Keratinocyte (primary cell): ENCODE data around the gene MRC2. TPM values are rescaled to one million over a fixed set of nuclear protein-coding genes. Genes with fewer than 3 reads are reported as not detected.

Experiments
- DNase-seq: peaks from one replicate; pipeline ENCODE4 v3.0.0-alpha.2; 2011; ENCODE audit warnings: low read depth, missing footprints, low spot score
- FAIRE-seq: peaks from 2 replicates; lab custom pipeline; 2011; peaks lifted over from hg19 to GRCh38; lab: Jason Lieb, UNC
- H2AFZ ChIP-seq: 2 replicates; pipeline ENCODE4 v1.6.0; 2012; ENCODE audit warnings: low read length, control low read depth, inconsistent platforms; ENCODE audit not compliant: control insufficient read depth
- H3K27ac ChIP-seq: 2 replicates; pipeline ENCODE4 v1.5.1; 2011; ENCODE audit warnings: low read length; ENCODE audit not compliant: control insufficient read depth, insufficient read depth
- H3K27me3 ChIP-seq: 3 replicates; pipeline ENCODE4 v1.6.0; 2011; ENCODE audit warnings: low read length; ENCODE audit not compliant: control insufficient read depth, insufficient read depth; ENCODE audit errors: extremely low read depth
- H3K36me3 ChIP-seq, 2 experiments: 2 replicates in 1 of 2; 3 replicates in 1 of 2; pipeline ENCODE4 v1.5.1; 2011; ENCODE audit warnings: low read length in 2 of 2, mild to moderate bottlenecking in 1 of 2; ENCODE audit not compliant: control insufficient read depth in 2 of 2, insufficient read depth in 2 of 2; ENCODE audit errors: extremely low read depth in 1 of 2
- H3K4me1 ChIP-seq: 3 replicates; pipeline ENCODE4 v1.5.1; 2011; ENCODE audit warnings: low read length; ENCODE audit not compliant: control insufficient read depth, insufficient read depth; ENCODE audit errors: extremely low read depth
- H3K4me2 ChIP-seq: 3 replicates; pipeline ENCODE4 v1.6.0; 2011; ENCODE audit warnings: low read depth, low read length; ENCODE audit not compliant: control insufficient read depth, insufficient read depth; ENCODE audit errors: extremely low read depth
- H3K4me3 ChIP-seq, 3 experiments: fragments of 200-600 bp in 1 of 3; sonication (generic) in 1 of 3; 2 replicates in 2 of 3; 3 replicates in 1 of 3; pipeline ENCODE4 v1.5.1; 2011 to 2016; ENCODE audit warnings: low read length in 3 of 3, mild to moderate bottlenecking in 3 of 3, control low read depth in 2 of 3, inconsistent platforms in 1 of 3, low read depth in 1 of 3, mixed read lengths in 1 of 3, mixed run types in 1 of 3, moderate library complexity in 1 of 3; ENCODE audit not compliant: control insufficient read depth in 2 of 3, insufficient read depth in 2 of 3; ENCODE audit errors: extremely low read depth in 1 of 3
- H3K79me2 ChIP-seq: 2 replicates; pipeline ENCODE4 v1.6.0; 2012; ENCODE audit warnings: low read length; ENCODE audit not compliant: control insufficient read depth, insufficient read depth
- H3K9ac ChIP-seq: 3 replicates; pipeline ENCODE4 v1.6.0; 2011; ENCODE audit warnings: low read length; ENCODE audit not compliant: control insufficient read depth, insufficient read depth; ENCODE audit errors: extremely low read depth
- H3K9me1 ChIP-seq: 3 replicates; pipeline ENCODE4 v1.6.0; 2011; ENCODE audit warnings: low read length; ENCODE audit not compliant: control insufficient read depth, insufficient read depth; ENCODE audit errors: extremely low read depth
- H3K9me3 ChIP-seq: 2 replicates; pipeline ENCODE4 v1.5.1; 2012; ENCODE audit warnings: low read depth, low read length; ENCODE audit not compliant: control insufficient read depth
- H4K20me1 ChIP-seq: 3 replicates; pipeline ENCODE4 v1.6.0; 2011; ENCODE audit warnings: low read length; ENCODE audit not compliant: control insufficient read depth, insufficient read depth; ENCODE audit errors: extremely low read depth
- EZH2 ChIP-seq: IDR thresholded peaks from one replicate; pipeline ENCODE4 v1.6.1; 2012; ENCODE audit warnings: inconsistent platforms, mild to moderate bottlenecking, low read length, moderate library complexity
- dilution Hi-C: fragments of 300-500 bp; cut with MboI; formaldehyde crosslinking; loops from one replicate; pipeline ENCODE4 v1.7.0; 2020; ENCODE audit warnings: low sequenced_read_pairs; ENCODE audit not compliant: extremely low pct_ligation_motif_present
- polyA plus RNA-seq, 5 experiments: library from polyadenylated mRNA; depleted of rRNA in 3 of 5; stranded (reverse) in 3 of 5; stranded (forward) in 1 of 5; unstranded in 1 of 5; fragments of >200 nt; gene quantifications; 1 replicate in 1 of 5; 2 replicates in 3 of 5; 3 replicates in 1 of 5; pipeline versions ENCODE4 v1.2.1 to v1.2.3, GENCODE V29; 2011 to 2012; ENCODE audit warnings: missing spikeins in 2 of 5, low read depth in 1 of 5, low replicate concordance in 1 of 5
- TF ChIP-seq, protein P1 (sequence below), 3 experiments: IDR thresholded peaks in 1 of 3; conservative IDR thresholded peaks in 1 of 3; optimal IDR thresholded peaks in 1 of 3; 2 replicates in 2 of 3; 3 replicates in 1 of 3; pipeline versions ENCODE3 to v1.5.1; 2011; ENCODE audit warnings: low read length in 3 of 3, mild to moderate bottlenecking in 3 of 3, moderate library complexity in 2 of 3, control low read depth in 1 of 3, inconsistent platforms in 1 of 3; ENCODE audit not compliant: insufficient read depth in 2 of 3; ENCODE audit errors: extremely low read depth in 1 of 3

MRC2 gene
- polyA plus RNA-seq, 1 donor (not counting 4 experiments of a cell fraction or from before 2014, with no cell fraction given), result 14.0 TPM

DNA sequence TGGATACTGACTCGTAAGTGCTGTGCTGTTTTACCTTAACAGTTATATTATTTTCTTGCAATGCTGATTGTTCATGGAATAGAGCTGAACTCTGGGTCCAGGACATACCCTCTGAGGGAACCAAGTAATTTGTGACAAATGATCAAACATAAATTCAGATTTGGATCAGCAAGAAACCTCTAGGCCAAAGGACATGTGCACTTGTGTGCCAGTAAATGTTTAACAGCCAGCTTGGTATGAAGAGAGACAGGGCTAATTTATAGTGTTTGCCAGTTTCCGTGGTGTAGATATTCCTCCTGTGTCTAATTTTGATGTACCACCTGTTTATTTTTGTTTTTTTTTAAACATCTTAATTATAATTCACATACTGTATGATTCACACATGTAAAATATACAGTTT lies 30.8 kb upstream of the MRC2 start:
- Histone ChIP-seq H3K79me2 (no peaks in the 10 kb centered on the region), H2AFZ (no peak overlapping the region), H3K9ac (no peak overlapping the region), H3K4me3 (no peak overlapping the region), H3K36me3 (peaks cover 6 to 20% of the 10 kb centered on the region in 2 experiments), H3K27me3 (no peaks in the 10 kb centered on the region), H3K9me1 (no peaks in the 10 kb centered on the region), H3K4me1 (peaks cover 4% of the 10 kb centered on the region), H3K4me2 (no peak overlapping the region), H3K27ac (no peak overlapping the region), H4K20me1 (peaks cover 5% of the 10 kb centered on the region), H3K9me3 (no peaks in the 10 kb centered on the region)
- no peak for DNase-seq
- TF ChIP-seq, protein P1, sequence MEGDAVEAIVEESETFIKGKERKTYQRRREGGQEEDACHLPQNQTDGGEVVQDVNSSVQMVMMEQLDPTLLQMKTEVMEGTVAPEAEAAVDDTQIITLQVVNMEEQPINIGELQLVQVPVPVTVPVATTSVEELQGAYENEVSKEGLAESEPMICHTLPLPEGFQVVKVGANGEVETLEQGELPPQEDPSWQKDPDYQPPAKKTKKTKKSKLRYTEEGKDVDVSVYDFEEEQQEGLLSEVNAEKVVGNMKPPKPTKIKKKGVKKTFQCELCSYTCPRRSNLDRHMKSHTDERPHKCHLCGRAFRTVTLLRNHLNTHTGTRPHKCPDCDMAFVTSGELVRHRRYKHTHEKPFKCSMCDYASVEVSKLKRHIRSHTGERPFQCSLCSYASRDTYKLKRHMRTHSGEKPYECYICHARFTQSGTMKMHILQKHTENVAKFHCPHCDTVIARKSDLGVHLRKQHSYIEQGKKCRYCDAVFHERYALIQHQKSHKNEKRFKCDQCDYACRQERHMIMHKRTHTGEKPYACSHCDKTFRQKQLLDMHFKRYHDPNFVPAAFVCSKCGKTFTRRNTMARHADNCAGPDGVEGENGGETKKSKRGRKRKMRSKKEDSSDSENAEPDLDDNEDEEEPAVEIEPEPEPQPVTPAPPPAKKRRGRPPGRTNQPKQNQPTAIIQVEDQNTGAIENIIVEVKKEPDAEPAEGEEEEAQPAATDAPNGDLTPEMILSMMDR (optimal IDR thresholded peaks at IDR 0.05 in 1 of 3, IDR thresholded peaks at IDR 0.05 in 1 of 3, conservative IDR thresholded peaks at IDR 0.05 in 1 of 3; ENCODE audit: extremely low read depth in 1 of 3, insufficient read depth in 2 of 3, low read length in 3 of 3), result no peak
- TF ChIP-seq EZH2, result no peak
- FAIRE-seq, result no peak
- dilution Hi-C loops, result no loop called here

DNA sequence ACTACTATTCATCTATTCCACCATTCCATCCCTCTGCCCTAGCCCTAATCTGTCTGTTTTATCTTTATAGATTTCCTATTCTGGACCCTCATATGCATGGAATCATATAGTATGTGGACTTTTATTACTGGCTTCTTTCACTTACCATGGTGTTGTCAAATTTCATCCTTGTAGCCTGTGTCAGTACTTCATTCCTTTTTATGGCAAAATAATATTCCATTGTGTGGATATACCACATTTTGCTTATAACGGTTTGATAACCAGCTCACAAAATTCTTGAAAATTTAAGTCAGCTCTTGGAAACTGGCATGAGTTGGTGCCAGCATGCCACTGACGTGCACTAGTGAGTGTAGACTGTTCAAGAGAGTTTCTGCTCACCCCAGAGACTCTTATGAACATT lies 30.3 kb upstream of the MRC2 start:
- H2AFZ ChIP-seq, result no peak overlapping the region
- peaks cover 5% of the 10 kb centered on the region for H4K20me1 ChIP-seq
- FAIRE-seq (no peak), DNase-seq (no peak)
- no peak overlapping the region for H3K27ac ChIP-seq
- no peak overlapping the region for H3K4me3 ChIP-seq
- no peaks in the 10 kb centered on the region for H3K9me3 ChIP-seq
- no peaks in the 10 kb centered on the region for H3K27me3 ChIP-seq
- dilution Hi-C loops, result no loop called here
- H3K4me1 ChIP-seq, result peaks cover 4% of the 10 kb centered on the region
- H3K9ac ChIP-seq, result no peak overlapping the region
- no peak overlapping the region for H3K4me2 ChIP-seq
- no peak for TF ChIP-seq EZH2
- TF ChIP-seq, protein P1 (optimal IDR thresholded peaks at IDR 0.05 in 1 of 3, IDR thresholded peaks at IDR 0.05 in 1 of 3, conservative IDR thresholded peaks at IDR 0.05 in 1 of 3; ENCODE audit: extremely low read depth in 1 of 3, insufficient read depth in 2 of 3, low read length in 3 of 3), result no peak
- no peaks in the 10 kb centered on the region for H3K9me1 ChIP-seq
- no peaks in the 10 kb centered on the region for H3K79me2 ChIP-seq
- peaks cover 6 to 23% of the 10 kb centered on the region in 2 experiments for H3K36me3 ChIP-seq
